ENCODE data around the gene CFAP90.

CFAP90 gene

DNA sequence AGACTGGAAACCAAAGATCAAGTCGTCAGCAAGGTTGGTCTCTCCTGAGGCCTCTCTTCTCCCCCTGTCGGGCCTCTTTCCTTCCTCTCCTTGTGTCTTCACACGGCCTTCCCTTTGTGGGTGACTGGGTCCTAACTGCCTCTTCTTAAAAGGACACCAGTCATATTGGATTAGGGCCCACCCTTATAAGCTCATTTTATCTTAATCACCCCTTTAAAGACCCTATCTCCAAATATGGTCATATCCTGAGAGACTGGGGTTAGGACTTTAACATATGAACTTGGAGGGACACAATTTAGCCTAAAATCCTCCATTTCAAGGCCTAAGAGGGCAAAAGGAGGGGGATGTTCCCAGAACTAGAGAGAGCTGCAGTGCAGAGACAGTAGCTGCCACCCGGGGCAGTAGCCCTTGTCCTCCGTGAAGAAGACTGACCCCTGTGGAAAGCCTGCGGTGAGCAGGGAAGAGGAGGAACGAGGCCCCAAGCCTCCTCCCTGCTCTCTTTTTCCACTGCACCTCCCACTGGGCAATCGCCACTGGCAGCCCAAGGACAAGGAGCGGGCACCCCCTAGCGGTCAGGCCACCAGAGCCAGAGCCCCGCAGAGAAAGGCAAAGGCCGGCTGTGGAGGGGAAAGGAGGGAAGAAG, 34.9 kb downstream of the CFAP90 start:
- peak; percentile 48 to 60 for DNase-seq

DNA sequence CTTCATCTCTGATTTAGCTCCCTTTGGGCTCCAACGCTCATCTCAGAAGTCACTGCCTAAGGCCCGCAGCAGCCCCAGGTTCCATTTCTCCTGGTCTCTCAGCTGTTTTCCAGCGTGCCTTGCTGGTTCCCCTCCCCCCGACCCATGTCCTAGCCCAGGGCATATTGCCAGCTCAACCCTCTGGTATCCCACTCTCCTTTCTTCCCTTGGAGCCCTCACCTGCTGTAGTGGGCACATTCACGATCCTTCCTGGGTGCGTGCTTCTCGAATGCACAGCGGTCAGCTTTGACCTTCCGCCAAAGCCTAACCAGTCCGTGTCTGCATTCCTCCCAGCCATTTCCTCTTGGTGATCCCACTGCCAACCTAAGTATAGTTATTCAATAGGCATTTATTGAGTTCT, 36.1 kb downstream of the CFAP90 start:
- no peak for DNase-seq

DNA sequence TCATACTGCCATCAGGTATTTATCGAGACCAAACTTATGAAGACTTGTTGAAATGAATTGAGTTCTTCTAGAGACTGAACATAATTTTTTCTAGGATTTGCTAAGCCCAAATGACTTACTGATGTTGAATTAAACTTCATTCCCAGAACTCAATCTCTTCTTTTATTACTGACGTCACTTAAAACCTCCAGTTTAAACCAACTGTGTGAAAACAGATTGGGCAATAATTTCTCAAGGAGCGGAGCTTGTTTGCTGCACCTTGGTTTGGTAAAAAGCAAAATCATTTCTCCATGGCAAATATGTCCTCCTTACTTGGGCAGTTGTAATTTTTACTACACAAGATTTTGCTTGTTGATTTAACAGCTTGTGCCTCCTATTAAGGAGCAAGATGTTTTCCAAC, 37.4 kb downstream of the CFAP90 start:
- DNase-seq: no peak

DNA sequence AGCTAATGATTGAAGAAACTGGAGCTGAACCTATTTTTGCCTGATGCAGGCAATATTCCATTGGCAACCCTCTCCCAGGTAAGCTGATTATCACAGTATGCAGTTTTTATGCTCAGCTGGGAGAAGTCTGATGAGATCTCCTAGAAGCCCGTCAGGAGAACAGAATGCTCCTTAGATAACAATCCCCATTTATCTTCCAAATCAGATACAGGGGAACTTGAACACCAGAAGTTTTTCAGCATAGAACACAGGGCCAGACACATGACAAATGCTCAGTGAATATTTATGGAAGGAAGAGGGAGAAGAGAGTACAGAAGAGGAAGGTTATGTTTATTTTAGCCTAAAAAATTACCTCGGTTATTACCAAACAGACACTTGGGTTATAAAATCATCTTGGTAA, 37.9 kb downstream of the CFAP90 start:
- no peak for DNase-seq

DNA sequence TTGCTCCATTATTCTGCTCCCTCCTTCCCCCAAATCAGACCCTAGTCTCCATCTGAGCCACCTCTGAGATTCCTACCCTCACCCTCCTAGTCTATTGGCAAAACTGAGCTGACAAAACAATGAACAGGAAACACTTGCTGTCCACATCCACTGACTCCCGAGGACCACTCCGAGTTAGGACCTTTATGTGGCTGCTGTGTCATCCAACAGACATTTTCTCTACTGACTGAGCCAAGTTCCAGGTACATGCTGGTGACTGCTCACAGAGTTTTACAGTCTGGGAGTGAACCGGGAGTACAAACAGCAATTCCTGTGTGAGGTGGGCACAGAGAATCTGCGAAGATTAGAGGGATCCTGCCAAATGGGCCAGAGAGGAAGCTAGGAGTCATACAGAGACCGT, 39.2 kb downstream of the CFAP90 start:
- DNase-seq: no peak

DNA sequence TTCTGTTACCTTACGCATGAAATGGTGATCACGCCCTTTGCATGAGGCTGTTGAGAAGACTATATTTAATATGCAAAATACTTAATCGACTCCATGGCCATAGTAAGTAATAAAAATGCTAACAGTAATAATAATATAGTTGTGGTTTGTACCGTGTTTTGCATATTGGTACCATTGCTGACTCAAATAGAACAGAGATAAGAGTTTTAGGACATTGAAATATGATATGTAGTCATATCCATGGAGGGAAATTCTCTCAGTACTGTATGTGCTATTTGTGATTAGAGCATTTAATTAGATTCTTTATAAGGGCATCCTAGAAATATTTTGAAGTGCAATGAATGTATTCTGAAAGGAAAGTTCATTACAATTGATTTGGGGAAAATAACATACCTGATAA, 41.9 kb downstream of the CFAP90 start:
- DNase-seq: no peak

DNA sequence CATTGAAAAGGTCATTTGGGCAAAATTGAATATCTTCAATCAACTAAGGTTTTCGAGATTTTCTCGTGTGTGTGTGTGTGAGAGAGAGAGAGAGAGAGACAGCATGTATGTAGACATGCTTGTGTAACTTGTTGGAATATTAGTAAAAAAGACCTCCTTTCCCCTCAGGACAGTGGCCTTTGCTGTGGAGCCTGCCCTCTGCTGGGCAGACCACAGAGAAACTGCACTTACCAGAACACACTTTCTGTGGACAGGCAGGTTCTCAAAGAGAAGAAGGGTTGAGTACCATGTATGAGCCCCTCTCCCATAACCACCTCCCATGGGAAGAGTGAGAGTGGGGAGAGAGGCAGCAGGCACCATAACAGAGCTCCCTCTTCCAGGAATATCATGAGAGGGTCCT, 45.6 kb downstream of the CFAP90 start:
- no peak for DNase-seq

DNA sequence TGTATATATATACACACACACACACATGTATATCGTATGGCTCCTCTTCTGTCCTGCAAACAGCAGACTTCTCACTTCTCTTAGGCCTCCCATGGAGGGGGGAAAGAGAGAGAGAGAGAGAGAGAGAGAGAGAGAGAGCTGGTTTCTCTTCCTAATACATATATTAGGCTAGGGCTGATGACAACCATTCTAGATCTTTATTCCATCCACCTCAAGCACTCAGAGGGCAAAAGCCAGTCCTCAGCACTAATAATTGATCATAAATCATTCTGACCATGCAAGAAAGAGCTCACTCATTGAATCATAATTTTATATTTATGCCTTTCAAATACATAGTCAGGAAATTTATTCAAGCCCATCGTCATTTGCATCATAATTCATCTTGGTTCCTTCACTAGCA, 47.0 kb downstream of the CFAP90 start:
- no peak for DNase-seq

DNA sequence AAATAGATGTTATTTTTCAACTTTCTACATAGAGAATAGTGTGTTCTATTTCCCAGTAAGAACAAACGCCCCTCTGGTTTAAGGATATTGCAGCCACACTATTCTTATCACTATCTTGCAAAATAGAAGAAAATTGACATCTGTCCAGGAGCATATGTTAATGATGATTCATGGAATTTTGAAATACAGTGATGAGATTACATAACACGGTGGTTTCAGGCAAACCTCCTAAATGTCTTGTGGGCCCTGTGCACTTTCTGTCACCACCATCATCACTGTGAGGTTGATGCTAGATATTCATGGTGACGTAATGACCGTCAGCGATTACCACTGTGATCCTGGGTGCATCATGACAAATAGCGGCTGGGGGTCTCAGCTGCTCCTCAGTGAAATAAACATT, 48.1 kb downstream of the CFAP90 start:
- peak in 1 of 2 donors; percentile 48 for DNase-seq

DNA sequence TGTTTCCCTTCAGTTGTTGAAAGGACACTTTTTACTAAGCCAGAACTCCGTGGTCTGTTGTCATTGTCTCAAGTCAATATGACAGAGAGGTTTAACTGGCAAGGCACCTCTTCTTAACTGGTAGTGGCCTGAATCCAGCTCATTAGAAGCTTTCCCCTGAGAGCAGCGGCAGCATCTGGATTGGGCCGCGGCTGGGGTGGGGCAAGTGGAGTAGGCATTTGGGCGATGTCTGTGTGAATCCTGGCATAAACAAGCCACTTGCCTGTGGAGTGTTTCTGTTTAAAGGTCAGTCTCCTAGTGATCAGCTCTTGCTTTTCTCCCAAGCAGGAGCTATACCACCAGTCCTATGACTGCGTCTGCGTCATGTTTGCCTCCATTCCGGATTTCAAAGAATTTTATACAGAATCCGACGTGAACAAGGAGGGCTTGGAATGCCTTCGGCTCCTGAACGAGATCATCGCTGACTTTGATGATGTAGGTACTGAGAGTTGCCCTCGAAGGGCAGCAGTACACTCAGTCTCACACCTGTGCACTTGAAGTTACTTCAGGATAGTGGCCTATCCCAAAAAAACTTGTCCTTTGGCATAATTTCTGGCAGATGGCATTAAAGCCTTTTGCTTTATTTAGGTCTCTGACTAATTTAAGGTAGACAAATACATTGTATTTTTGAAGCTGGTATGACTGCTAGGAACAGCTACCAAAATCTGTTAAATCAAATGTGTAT, 48.9 kb downstream of the CFAP90 start:
- DNase-seq: no peak

DNA sequence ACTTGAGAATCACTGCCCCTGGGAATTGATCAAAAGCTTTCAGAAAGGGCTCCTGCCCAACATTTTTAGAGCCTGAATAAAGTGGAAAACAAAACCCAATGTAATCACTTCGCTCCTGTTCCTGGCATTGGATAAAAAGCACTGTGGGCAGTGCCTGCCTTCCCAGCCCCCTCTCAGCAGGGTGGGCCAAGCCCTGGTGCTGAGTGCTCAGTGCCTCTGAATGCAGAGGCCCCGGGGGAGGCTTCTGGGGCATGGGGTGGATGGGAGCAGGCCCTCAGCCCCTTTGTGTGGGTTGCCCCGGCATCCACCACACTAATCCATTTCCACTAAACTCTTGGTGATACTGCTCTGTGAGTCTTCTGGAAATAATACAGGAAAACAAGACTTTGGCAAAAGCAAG, 55.6 kb downstream of the CFAP90 start:
- no peak for DNase-seq

DNA sequence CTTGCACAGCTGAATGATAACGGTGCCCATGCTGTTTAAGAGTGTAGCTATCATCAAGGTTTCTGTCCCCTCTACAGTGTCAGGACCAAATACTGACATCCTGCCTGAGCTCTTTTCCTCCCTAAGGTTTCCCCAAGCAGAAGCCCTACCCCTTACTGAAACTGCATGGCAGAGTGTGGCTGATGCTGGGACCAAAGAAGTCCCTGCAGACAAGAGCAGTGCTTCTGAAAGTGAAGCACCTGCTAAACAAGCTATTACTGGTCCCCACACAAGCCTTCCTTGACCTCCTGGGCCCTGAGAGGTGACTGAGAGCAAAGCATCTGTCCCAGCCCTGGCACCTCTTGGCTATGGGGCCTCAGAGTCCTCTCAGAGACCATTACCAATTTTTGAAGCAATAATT, 56.1 kb downstream of the CFAP90 start:
- no peak for DNase-seq

DNA sequence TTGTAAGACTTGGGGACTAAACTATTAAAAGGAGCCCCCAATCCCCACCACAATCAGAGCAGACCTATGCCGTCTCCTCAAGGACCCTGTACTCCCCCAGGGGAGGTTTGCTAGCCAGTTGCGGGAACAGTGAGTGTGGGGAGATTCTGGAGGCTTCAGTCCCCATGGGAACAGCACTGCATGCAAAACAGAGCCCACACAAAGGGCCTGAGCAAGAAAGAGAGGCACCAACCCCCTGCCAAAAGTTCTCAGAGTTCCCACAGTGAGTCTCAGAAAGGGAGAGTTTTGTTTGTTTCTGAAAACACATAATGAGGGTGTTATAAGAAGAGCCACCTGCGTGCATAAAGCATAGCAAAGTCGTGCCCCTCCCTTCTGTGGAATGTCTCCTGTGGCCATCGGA, 56.6 kb downstream of the CFAP90 start:
- no peak for DNase-seq

DNA sequence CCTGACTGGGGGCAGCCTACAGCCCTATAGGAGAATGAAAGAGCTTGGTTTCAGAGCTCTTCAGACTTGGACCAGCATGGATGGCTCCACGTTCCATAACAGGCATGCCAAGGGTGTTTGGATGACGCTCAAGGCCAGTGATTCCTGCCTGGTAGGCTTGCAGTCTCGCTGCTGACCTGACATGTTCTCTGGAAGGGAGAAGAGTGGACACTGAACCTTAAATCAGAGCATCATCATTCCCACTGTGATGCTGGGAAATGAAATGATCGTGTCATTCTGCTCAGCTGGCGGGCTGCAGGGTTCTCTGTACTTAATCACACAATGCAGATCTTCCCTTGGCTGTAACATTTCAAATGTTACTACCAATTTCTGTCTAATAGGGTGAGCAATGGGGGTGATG, 57.0 kb downstream of the CFAP90 start:
- no peak for DNase-seq

DNA sequence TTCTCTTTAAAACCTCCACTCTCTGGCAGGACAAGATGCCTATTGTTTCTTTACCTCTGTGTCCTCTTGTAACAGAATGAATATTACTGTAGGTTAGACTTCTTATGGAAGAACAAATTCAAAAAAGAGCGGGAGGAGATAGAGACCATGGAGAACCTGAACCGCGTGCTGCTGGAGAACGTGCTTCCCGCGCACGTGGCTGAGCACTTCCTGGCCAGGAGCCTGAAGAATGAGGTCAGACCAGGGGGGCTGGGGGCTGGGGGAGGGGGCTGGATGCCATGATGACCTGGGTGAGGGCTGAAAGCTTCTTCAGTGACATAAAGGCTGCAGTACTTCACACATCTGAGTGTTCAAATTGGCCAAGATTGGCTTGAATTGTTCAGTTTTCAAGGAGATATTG, 61.4 kb downstream of the CFAP90 start:
- DNase-seq: no peak

DNA sequence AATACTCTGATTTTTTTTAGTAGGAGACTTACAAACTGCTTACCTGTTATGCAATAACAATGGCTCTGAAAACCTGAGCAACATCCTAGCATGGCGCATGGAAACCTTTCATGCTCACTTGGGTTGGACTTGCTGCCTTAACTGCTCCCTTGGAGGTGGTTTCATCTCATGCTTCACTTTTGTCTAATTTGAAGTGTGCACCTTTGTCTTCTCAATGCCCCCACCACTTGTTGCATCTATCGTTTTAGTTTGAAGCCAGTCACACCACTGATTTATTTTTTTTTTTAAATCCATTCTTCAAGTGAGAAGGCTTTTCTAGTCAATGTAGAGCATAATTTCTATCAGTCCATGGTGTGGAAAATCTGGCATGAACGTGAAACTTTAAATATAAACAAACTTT, 63.2 kb downstream of the CFAP90 start:
- no peak for DNase-seq

DNA sequence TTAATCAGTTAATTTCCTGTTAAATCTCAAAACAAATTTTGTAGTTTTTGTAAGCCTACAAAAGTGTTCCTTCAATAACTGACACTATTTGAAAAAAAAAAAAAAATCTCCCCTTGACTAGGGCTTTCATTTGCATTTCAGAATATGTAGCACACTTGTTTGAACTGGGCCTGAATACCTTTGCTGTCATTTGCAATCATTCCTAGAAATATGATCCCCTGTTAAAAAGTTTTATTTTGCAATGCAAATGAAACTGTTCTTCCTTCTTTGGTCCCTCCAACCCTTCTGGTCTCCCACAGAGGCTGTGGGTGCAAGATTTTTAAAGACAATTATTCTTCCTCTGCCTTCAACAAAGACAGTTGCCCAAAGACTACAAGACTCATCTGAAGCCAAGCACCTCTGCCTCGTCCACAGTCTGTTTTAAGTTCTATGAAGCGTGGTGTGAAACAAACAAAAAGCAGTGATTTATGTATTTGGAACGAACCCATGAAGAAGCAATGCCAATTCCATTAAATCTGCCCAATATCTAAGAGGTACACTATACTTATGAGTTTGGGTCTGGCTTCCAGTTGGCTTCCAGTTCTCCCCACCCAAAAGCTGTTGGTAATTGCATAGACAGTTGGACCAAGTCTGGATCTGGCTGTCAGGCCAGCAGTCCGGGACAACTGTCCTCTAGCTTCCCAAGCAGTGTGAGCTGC, 66.1 kb downstream of the CFAP90 start:
- no peak for DNase-seq

DNA sequence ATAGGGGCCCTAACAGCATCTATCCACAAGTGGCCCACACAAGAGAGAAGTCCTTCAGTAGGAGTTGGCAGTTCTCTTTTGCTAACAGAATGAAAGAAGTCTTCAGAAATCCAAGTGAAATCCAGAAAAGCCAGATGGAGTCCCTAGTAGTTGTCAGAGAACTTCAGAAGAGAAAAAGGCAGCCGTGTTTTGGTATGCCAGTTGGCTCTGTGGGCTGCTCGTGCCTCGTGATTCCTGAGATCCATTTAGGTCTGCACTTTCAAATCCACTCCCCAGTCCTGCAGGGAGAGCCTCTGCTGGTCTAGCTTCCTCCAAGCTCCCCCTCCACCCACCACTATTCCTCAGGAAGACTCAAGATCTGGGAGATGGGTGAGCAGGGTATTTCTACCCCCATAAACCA, 69.0 kb downstream of the CFAP90 start:
- no peak for DNase-seq

All from CD4-positive, alpha-beta T cell treated with Interleukin-1 beta for 1 hour (primary cell).